H1 (cell line): ENCODE measurements around the gene CRHBP. TPM values are rescaled to one million over a fixed set of nuclear protein-coding genes. Genes with fewer than 3 reads are reported as not detected.

Experiments
- CTCF ChIA-PET: fragments of 300-600 bp; sonication (Branson Sonifier 250); formaldehyde crosslinking; loops from one replicate; lab custom pipeline; 2021; ENCODE audit not compliant: partially characterized antibody; lab: Charles Lee
- POLR2A ChIA-PET: fragments of 300-600 bp; sonication (Branson Sonifier 250); formaldehyde crosslinking; loops from one replicate; lab custom pipeline; 2021; ENCODE audit warnings: inconsistent platforms; ENCODE audit not compliant: partially characterized antibody; lab: Charles Lee
- DNase-seq, 2 experiments: peaks; one replicate each; pipeline versions ENCODE4 v3.0.0 to v3.0.0-alpha.2; 2010 to 2022; ENCODE audit warnings: low spot score in 2 of 2, low read depth in 1 of 2, mixed read lengths in 1 of 2
- FAIRE-seq: peaks from 2 replicates; lab custom pipeline; 2011; peaks lifted over from hg19 to GRCh38; lab: Jason Lieb, UNC
- H2AFZ ChIP-seq: 2 replicates; pipeline ENCODE4 v1.8.1; 2012; ENCODE audit warnings: low read length, inconsistent platforms
- H2AK5ac ChIP-seq: 2 replicates; pipeline ENCODE4 v1.6.1; 2013; ENCODE audit warnings: low read depth, low read length
- H2BK120ac ChIP-seq: replicated peaks from 2 replicates; pipeline ENCODE3; 2013; ENCODE audit warnings: low read depth, low read length, inconsistent platforms
- H2BK12ac ChIP-seq: 2 replicates; pipeline ENCODE4 v1.6.1; 2013; ENCODE audit warnings: low read depth, low read length
- H2BK15ac ChIP-seq: 2 replicates; pipeline ENCODE4 v1.6.1; 2013; ENCODE audit warnings: low read length
- H2BK20ac ChIP-seq: 2 replicates; pipeline ENCODE4 v1.6.1; 2013; ENCODE audit warnings: low read length
- H2BK5ac ChIP-seq: 2 replicates; pipeline ENCODE4 v1.6.1; 2013; ENCODE audit warnings: low read depth, low read length
- H3K14ac ChIP-seq: 2 replicates; pipeline ENCODE4 v1.6.1; 2013; ENCODE audit warnings: inconsistent platforms; ENCODE audit not compliant: insufficient read length
- H3K18ac ChIP-seq: 2 replicates; pipeline ENCODE4 v1.6.1; 2013; ENCODE audit warnings: low read length; ENCODE audit errors: extremely low read depth
- H3K23ac ChIP-seq: 2 replicates; pipeline ENCODE4 v1.6.1; 2013; ENCODE audit warnings: inconsistent platforms; ENCODE audit not compliant: insufficient read length
- H3K23me2 ChIP-seq: 2 replicates; pipeline ENCODE4 v1.6.1; 2013; ENCODE audit warnings: low read depth, low read length
- H3K27ac ChIP-seq: 2 replicates; pipeline ENCODE4 v1.6.1; 2011; ENCODE audit warnings: low read depth, low read length, inconsistent platforms
- H3K27me3 ChIP-seq, 4 experiments: replicated peaks in 1 of 4; 1 replicate in 1 of 4; 2 replicates in 3 of 4; pipeline versions ENCODE4 v1.6.1 to v1.8.1; 2011 to 2013; ENCODE audit warnings: low read length in 3 of 4, mild to moderate bottlenecking in 3 of 4, inconsistent platforms in 2 of 4, mixed read lengths in 2 of 4, moderate library complexity in 1 of 4; ENCODE audit not compliant: control insufficient read depth in 3 of 4, insufficient read depth in 3 of 4; ENCODE audit errors: extremely low read depth in 1 of 4
- H3K36me3 ChIP-seq, 4 experiments: 2 replicates each; pipeline versions ENCODE4 v1.6.1 to v1.8.1; 2011 to 2013; ENCODE audit warnings: mild to moderate bottlenecking in 4 of 4, low read length in 3 of 4, moderate library complexity in 2 of 4, control low read depth in 1 of 4, inconsistent platforms in 1 of 4; ENCODE audit not compliant: insufficient read depth in 4 of 4, control insufficient read depth in 2 of 4
- H3K4ac ChIP-seq: replicated peaks from 2 replicates; pipeline ENCODE3; 2013; ENCODE audit warnings: low read length, low read depth, mixed read lengths, inconsistent platforms; ENCODE audit not compliant: insufficient read length
- H3K4me1 ChIP-seq, 4 experiments: replicated peaks in 1 of 4; 1 replicate in 1 of 4; 2 replicates in 3 of 4; pipeline versions ENCODE4 v1.6.1 to v1.8.1; 2011 to 2013; ENCODE audit warnings: low read length in 3 of 4, inconsistent platforms in 2 of 4, mixed read lengths in 1 of 4; ENCODE audit not compliant: insufficient read depth in 4 of 4, control insufficient read depth in 3 of 4
- H3K4me2 ChIP-seq, 2 experiments: 2 replicates each; pipeline versions ENCODE4 v1.6.1 to v1.8.1; 2011 to 2013; ENCODE audit warnings: low read depth in 2 of 2, low read length in 2 of 2, control low read depth in 1 of 2, inconsistent platforms in 1 of 2, mild to moderate bottlenecking in 1 of 2; ENCODE audit not compliant: insufficient read depth in 1 of 2
- H3K4me3 ChIP-seq, 4 experiments: fragments of 200-600, 300-600 bp in 1 of 4; sonication (generic), shearing (Covaris generic), sonication (Bioruptor Twin) in 1 of 4; 2 replicates each; pipeline versions ENCODE4 v1.5.1 to v1.8.1; 2011 to 2016; ENCODE audit warnings: low read length in 4 of 4, low read depth in 3 of 4, control low read depth in 2 of 4, inconsistent platforms in 2 of 4, mild to moderate bottlenecking in 2 of 4, mixed read lengths in 1 of 4, moderate library complexity in 1 of 4; ENCODE audit not compliant: insufficient read depth in 2 of 4; ENCODE audit errors: extremely low read depth in 1 of 4
- H3K56ac ChIP-seq: replicated peaks from 2 replicates; pipeline ENCODE3; 2013; ENCODE audit warnings: low read depth, mild to moderate bottlenecking, mixed read lengths, low read length, inconsistent platforms; ENCODE audit not compliant: insufficient read length
- H3K79me1 ChIP-seq: 2 replicates; pipeline ENCODE4 v1.6.1; 2013; ENCODE audit warnings: low read depth, low read length, control low read depth
- H3K79me2 ChIP-seq, 2 experiments: 2 replicates each; pipeline versions ENCODE4 v1.6.1 to v1.8.1; 2012 to 2013; ENCODE audit warnings: low read length in 2 of 2, mild to moderate bottlenecking in 2 of 2, inconsistent platforms in 1 of 2; ENCODE audit not compliant: insufficient read depth in 2 of 2, control insufficient read depth in 1 of 2
- H3K9ac ChIP-seq, 4 experiments: replicated peaks in 1 of 4; 1 replicate in 1 of 4; 2 replicates in 3 of 4; pipeline versions ENCODE4 v1.6.1 to v1.8.1; 2011 to 2013; ENCODE audit warnings: low read depth in 3 of 4, low read length in 3 of 4, control low read depth in 2 of 4, mild to moderate bottlenecking in 2 of 4, moderate library complexity in 2 of 4, inconsistent platforms in 1 of 4; ENCODE audit errors: extremely low read depth in 1 of 4
- H3K9me3 ChIP-seq, 2 experiments: 2 replicates each; pipeline versions ENCODE4 v1.6.1 to v1.8.1; 2012 to 2013; ENCODE audit warnings: mild to moderate bottlenecking in 2 of 2, moderate library complexity in 2 of 2, control low read depth in 1 of 2, inconsistent platforms in 1 of 2, low read depth in 1 of 2, low read length in 1 of 2, mixed read lengths in 1 of 2; ENCODE audit not compliant: insufficient read depth in 2 of 2
- H4K20me1 ChIP-seq, 2 experiments: replicated peaks in 1 of 2; 2 replicates each; pipeline versions ENCODE3 to v1.8.1; 2011 to 2013; ENCODE audit warnings: inconsistent platforms in 2 of 2, low read length in 2 of 2, mild to moderate bottlenecking in 1 of 2; ENCODE audit not compliant: insufficient read depth in 2 of 2, control insufficient read depth in 1 of 2
- H4K5ac ChIP-seq: 2 replicates; pipeline ENCODE4 v1.6.1; 2013; ENCODE audit warnings: low read length, low read depth, mixed read lengths, inconsistent platforms; ENCODE audit not compliant: insufficient read length
- H4K8ac ChIP-seq: 2 replicates; pipeline ENCODE4 v1.8.0; 2013; ENCODE audit warnings: mild to moderate bottlenecking, moderate library complexity, low read length, inconsistent platforms; ENCODE audit not compliant: insufficient read depth; ENCODE audit errors: extremely low read depth
- H4K91ac ChIP-seq: replicated peaks from 2 replicates; pipeline ENCODE3; 2013; ENCODE audit warnings: low read length, mixed read lengths, inconsistent platforms; ENCODE audit not compliant: insufficient read length
- CBX5 ChIP-seq: fragments of 300-800, 300-1000 bp; sonication (generic); IDR thresholded peaks from 2 replicates; pipeline ENCODE4 v1.7.1; 2016; ENCODE audit warnings: antibody characterized with exemption, low read length, low read depth
- CTBP2 ChIP-seq: IDR thresholded peaks from 2 replicates; pipeline ENCODE4 v1.7.0; 2011; ENCODE audit warnings: borderline replicate concordance, mild to moderate bottlenecking, moderate library complexity, mixed read lengths, low read length; ENCODE audit not compliant: insufficient read depth, insufficient read length
- HDAC2 ChIP-seq, 2 experiments: fragments of 300-600 bp in 1 of 2; sonication (generic) in 1 of 2; IDR thresholded peaks; 2 replicates each; pipeline ENCODE4 v1.6.1; 2011 to 2012; ENCODE audit warnings: low read depth in 2 of 2, low read length in 2 of 2, mild to moderate bottlenecking in 2 of 2, moderate library complexity in 2 of 2, borderline replicate concordance in 1 of 2, inconsistent platforms in 1 of 2
- MAFK ChIP-seq: IDR thresholded peaks from 2 replicates; pipeline ENCODE4 v1.6.1; 2012; ENCODE audit warnings: low read depth, mild to moderate bottlenecking, improper control_type of control experiment, low read length
- POLR2A ChIP-seq, 2 experiments: IDR thresholded peaks; 1 replicate in 1 of 2; 2 replicates in 1 of 2; pipeline ENCODE4 v1.6.1; 2011; ENCODE audit warnings: low read depth in 2 of 2, low read length in 2 of 2, mild to moderate bottlenecking in 2 of 2; ENCODE audit errors: control extremely low read depth in 1 of 2
- RAD21 ChIP-seq, 2 experiments: IDR thresholded peaks in 1 of 2; conservative IDR thresholded peaks in 1 of 2; 2 replicates each; pipeline ENCODE4 v1.6.1; 2011; ENCODE audit warnings: low read depth in 2 of 2, low read length in 2 of 2, improper control_type of control experiment in 1 of 2, inconsistent platforms in 1 of 2, mild to moderate bottlenecking in 1 of 2, moderate library complexity in 1 of 2
- SIRT6 ChIP-seq: IDR thresholded peaks from one replicate; pipeline ENCODE4 v1.7.1; 2012; ENCODE audit warnings: low read length, inconsistent platforms
- SP4 ChIP-seq: IDR thresholded peaks from 2 replicates; pipeline ENCODE4 v1.6.1; 2012; ENCODE audit warnings: low read length, inconsistent platforms
- YY1 ChIP-seq: IDR thresholded peaks from 2 replicates; pipeline ENCODE4 v1.6.1; 2011; ENCODE audit warnings: low read depth, mild to moderate bottlenecking, low read length
- WGBS, 2 experiments: shearing (Covaris generic) in 1 of 2; methylation state at CpG; one replicate each; pipeline versions ENCODE4 v1.1.6 to v1.1.7; 2013 to 2015; ENCODE audit warnings: low lambda C conversion rate in 2 of 2, mixed read lengths in 2 of 2, inconsistent platforms in 1 of 2, low coverage in 1 of 2, missing lambda C conversion rate in 1 of 2; ENCODE audit not compliant: insufficient replicate concordance in 2 of 2, insufficient coverage in 1 of 2, insufficient read length in 1 of 2; ENCODE audit errors: extremely low coverage in 1 of 2, missing lambda C conversion rate in 1 of 2; 5-methylcytosine and 5-hydroxymethylcytosine counted together
- polyA plus RNA-seq, 7 experiments: library from polyadenylated mRNA; depleted of rRNA in 3 of 7; stranded (reverse) in 5 of 7; unstranded in 2 of 7; fragments of >200 nt in 5 of 7; fragments of 200-250 nt in 2 of 7; gene quantifications; 1 replicate in 5 of 7; 2 replicates in 1 of 7; 4 replicates in 1 of 7; pipeline versions ENCODE4 v1.2.1 to v1.2.3, GENCODE V29; 2011 to 2013; ENCODE audit warnings: missing spikeins in 2 of 7, mixed read lengths in 2 of 7
- total RNA-seq: library from RNA; stranded (reverse); fragmentation: NEBNext Ultra II Directional; extraction: Animal tissue kit (Norgen Biotek cat#: 25700); gene quantifications from 2 replicates; pipeline ENCODE4 v1.2.1, GENCODE V29; 2021

Gene CRHBP
- total and polyA plus RNA-seq, 2 of the 8 experiments (the other 6 are each of a cell fraction or from before 2014, with no cell fraction given), result 0.30 TPM; not detected in 1

GRCh38 chr5:77012601-77013000 is 59.8 kb downstream of the CRHBP start:
- H2AFZ ChIP-seq, result no peak overlapping the region
- ChIA-PET CTCF (interaction anchor here (0.5 to 2.7 kb wide), 4 partner anchors 23 to 152 kb away, joined by 3 to 22 read pairs (median 3); no protein-coding TSS in a partner anchor), POLR2A (no interaction called here)
- no peak overlapping the region for H2BK12ac ChIP-seq
- H3K79me1 ChIP-seq, result no peaks in the 10 kb centered on the region
- H3K4ac ChIP-seq, result no peak overlapping the region
- DNase-seq (no peak), FAIRE-seq (no peak)
- H3K14ac ChIP-seq, result no peak overlapping the region
- H3K4me1 ChIP-seq, result peaks cover 0 to 3% (median 0%) of the 10 kb centered on the region in 4 experiments; a peak in 1 of 7 replicates
- no peaks in the 10 kb centered on the region for H3K79me2 ChIP-seq
- H3K36me3 ChIP-seq, result no peaks in the 10 kb centered on the region
- no peak overlapping the region for H2BK120ac ChIP-seq
- no peak overlapping the region for H3K9ac ChIP-seq
- no peak overlapping the region for H4K8ac ChIP-seq
- H3K4me2 ChIP-seq, result no peak overlapping the region
- no peaks in the 10 kb centered on the region for H3K9me3 ChIP-seq
- no peak overlapping the region for H3K56ac ChIP-seq
- TF ChIP-seq SIRT6, result no peak
- no peak for TF ChIP-seq SP4
- TF ChIP-seq MAFK, result no peak
- no peak for TF ChIP-seq CBX5
- TF ChIP-seq POLR2A (IDR thresholded peaks at IDR 0.05; ENCODE audit: control extremely low read depth in 1 of 2, low read depth in 2 of 2, low read length in 2 of 2), result no peak
- TF ChIP-seq RAD21 (IDR thresholded peaks at IDR 0.05 in 1 of 2, conservative IDR thresholded peaks at IDR 0.05 in 1 of 2; ENCODE audit: low read depth in 2 of 2, low read length in 2 of 2), result no peak
- TF ChIP-seq YY1, result no peak
- TF ChIP-seq CTBP2, result no peak
- TF ChIP-seq HDAC2 (IDR thresholded peaks at IDR 0.05; ENCODE audit: borderline replicate concordance in 1 of 2, low read depth in 2 of 2, low read length in 2 of 2), result no peak
- H3K23me2 ChIP-seq, result no peaks in the 10 kb centered on the region
- no peak overlapping the region for H3K4me3 ChIP-seq
- 94% methylated on average over 2 of the region's 2 CpGs; no CpG with 5 or more reads in 1 of the 2 experiments for WGBS, 2 experiments
- no peak overlapping the region for H2BK15ac ChIP-seq
- no peak overlapping the region for H2AK5ac ChIP-seq
- no peaks in the 10 kb centered on the region for H3K27me3 ChIP-seq
- H4K91ac ChIP-seq, result no peak overlapping the region
- no peak overlapping the region for H3K18ac ChIP-seq
- H3K27ac ChIP-seq, result no peak overlapping the region
- no peak overlapping the region for H3K23ac ChIP-seq
- H4K5ac ChIP-seq, result no peak overlapping the region
- H4K20me1 ChIP-seq, result no peaks in the 10 kb centered on the region
- H2BK5ac ChIP-seq, result no peak overlapping the region; the same call in 1 of the 2 replicates
- H2BK20ac ChIP-seq, result no peak overlapping the region
